SHP77 (cell line): ENCODE measurements around the gene CTNNA1.

ENCODE experiments used
- DNase-seq, 2 experiments: peaks; one replicate each; lab custom pipeline; 2025; lab: John Stamatoyannopoulos, UW

CTNNA1 gene

DNA sequence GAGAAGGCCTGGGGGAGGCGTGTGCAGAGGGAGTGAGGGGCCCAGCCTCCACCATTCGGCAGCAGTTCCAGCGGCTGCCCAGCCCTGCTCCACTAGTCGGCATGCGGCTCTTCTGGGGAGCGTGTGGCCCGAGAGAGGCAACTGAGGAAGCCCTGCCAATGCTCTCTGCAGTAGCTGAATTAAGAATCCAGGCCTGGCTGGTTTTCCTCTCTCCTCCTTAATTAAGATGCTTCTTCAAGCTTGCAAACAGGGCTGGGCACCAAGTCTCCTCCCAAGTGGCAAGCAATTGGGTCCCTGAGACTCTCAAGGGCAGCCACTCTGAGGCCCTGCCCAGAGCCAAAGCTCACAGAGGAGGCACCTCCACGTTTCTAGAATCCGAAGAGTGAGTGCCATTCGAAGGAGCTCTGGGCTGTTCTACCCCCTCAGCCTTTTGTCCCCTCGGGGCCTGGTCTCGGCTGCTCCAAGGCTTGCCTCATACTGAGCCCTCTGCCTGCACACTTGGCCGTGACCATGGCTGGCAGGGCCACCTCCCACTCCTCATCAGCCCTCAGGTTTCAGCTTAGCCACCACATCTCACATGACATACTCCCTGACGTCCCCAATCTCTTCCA, 197.3 kb downstream of the CTNNA1 start:
- peak in 1 of 2 experiments; percentile 75 for DNase-seq

DNA sequence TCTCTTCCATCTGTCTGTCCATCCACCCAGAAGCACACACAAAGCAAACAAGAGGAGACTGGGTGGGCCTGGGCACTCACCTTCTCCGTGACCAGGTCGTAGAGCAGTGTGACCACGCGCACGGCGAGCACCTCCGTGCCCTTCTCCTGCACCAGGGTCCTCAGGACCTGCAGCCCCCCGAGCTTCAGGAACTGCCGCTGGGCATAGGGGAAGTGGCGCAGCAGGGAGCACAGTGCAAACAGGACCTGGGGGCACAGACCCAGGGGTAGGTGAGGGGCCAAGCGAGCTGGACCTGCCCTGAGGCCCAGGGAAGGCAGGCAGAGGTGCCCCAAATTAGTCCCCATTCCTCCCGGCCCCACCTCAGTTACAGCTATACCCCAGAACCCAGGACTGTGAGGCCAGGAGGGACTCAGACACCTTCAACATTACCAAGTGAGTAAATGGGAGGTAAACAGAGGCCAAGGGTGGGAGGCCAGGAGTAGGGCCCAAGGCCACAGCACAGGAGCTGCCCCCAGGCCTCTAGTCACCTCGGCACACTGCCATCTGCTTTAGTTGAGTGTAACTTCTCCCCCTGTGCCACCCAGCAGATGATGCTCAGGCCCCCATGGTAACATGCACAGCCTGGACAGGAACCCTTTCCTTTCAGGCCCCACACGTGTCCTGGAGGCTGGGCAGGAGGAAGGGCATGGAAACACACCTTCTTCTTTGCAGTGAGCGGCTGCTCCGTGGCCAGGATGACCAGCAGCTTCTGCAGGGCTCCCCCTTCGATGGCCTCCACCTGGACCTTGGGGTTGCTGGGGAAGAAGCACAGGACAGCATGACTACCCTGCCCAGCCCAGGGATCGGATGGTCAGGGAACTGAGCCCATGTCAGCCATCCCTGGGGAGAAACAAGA, 198.1 kb downstream of the CTNNA1 start:
- peak; percentile 19 to 43 for DNase-seq

DNA sequence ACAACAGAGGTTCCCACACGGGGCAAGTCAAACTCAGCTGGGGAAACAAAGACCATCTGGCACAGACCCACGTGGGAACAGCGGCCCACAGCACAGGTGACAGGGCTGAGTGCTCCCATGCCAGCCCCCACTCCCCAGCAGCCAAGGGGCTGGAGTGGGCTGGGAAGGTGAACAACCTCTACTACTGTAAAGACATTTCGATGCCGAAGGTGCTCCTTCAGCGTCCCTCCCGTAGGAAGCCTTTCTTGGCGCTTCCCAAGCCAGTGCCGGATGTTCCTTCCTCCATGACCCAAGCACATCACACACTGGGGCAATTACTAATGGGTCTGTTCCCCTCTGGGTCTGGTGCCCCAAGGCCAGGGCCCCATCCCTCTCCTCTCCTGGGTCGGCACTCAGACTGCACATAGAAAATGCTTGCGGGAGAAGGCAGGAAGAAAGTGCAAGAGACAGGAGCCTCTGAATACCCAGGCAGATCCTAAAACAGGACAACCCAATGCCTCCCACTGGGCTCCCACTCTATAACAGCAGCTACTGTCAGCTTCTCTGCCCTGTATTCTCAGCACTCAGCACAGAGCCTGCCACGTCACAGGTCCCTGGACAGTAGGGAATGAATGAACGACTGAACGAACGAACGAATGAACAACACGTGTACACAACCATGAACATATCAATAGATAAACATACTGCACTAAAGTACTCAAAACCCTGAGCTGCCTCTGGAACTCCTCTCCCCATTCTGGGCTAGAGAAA, 198.9 kb downstream of the CTNNA1 start:
- peak in 1 of 2 experiments; percentile 16 for DNase-seq

DNA sequence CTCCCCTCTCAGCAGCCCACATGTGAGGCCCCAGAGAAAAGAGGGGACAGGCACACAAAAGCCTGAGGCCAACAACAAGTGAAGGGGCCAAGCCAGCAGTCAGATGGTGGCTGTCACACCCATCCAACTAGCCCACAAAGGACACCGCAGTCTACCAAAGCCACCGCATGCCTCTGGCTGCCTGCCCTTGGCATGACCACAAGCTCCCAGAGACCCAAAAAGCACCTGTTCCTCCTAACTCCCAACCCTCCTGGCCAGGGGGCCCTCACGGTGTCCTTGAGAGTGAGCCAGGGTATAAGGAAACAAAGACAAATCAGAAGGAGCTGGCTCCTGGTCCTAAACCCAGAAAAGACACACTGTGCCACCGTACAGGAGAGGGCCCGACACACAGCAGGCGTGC, 199.7 kb downstream of the CTNNA1 start:
- DNase-seq, result peak; percentile 49 to 65

DNA sequence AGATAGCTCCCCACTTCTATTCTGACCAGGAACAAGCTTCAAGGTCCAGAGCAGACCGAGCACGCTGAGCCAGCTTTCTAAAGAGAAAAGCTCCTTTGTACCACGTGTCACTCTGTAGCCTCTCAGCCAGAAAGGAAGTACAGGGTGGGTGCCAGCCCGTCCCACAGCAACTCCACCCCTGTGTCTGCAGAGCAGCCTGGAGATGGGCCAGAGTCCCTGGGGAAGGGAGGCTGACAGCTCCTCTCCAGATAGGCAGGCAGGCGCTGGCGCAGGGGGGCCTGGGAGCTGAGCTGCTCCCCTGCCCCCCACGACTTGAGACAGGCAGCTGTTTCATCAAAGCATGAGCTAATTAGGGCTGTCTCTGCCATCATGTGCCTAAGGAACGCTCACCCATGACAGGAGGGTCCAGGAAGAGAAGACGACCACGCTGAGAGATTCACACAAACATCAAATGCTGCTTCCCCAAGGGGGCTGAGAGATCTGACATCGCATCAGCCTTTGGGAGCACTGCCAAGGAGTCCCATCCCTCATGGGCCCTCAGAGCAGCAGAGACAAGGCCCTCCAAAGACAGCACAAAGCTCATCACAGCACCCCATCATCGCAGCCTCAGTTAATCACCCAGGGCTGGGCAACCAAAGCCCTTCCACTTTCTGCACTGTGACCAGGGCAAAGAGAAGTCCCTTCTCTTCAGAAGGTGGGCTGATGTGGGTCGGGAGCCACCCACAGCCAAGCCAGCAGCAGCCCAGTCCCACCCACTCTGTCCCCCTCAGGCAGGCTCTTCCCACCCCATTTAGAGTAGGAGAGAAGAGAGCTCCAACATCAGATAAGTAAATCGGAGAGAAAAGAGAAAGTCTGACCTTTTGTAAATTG, 200.4 kb downstream of the CTNNA1 start:
- DNase-seq, result peak; percentile 94 to 97

DNA sequence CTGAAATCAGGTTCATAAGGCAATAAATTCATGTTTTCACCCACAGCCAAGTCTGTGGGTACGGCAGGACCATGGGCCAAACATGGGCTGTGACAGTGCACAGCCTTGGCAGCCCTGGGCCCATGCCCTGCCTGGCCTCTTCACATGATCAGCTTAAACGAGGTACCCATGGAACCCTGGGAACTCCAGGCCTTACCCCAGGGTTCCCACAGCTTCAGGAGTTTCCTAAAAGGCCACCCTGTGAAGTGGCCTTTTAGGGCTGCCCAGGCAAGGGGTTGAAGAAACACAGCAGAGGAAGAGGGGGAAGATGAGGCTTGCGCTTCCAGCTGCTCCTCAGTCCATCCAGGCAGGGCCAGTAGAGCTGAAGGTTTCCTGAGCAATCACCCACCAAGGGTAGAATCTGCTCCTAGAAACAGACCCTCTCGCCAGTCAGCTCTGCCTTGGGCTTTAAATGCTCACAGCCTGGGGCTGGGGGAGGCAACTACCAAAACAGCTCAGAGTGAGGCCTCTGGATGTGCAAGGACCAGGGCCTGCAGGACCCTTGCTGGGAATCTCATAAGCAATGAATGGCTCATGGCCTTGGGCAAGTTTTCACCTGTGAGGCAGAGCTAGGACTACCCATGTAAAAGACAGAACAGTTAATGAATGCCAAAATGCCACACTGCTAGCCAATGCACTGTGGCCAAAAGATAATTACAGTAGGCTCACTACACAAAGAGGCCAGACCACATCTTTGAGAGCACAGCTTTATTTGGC, 201.2 kb downstream of the CTNNA1 start:
- peak in 1 of 2 experiments; percentile 60 for DNase-seq

DNA sequence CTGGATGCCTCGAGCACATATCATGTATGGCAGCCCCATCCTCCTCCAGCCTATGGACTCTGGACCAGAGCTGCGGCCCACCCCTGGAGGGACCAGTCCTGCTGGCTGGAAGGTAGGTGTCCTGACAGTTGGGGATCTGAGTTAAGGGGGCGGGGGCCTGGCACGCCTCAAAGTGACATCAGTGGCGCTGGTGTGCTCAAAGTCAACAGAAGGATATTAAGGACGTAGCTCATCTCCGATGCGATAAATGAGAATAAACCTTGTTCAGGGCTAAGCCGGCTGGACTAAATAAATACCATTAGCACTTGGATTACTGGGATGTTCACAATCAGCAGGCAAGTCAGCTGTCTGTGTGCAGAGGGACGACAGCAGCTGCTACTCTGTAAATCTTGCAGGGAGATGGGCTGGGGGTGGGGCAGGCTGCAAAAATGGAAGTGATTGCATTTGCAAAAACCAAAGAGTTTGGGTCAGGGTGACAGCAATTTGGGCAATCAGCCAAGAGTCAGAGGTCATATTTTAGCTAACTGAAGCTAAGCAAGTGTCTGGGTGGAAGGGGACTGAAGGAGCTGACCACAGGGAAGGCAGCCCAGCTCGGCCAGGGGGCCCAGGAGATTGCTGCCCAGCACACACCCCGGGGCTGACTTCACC, 201.9 kb downstream of the CTNNA1 start:
- DNase-seq, result peak; percentile 98

DNA sequence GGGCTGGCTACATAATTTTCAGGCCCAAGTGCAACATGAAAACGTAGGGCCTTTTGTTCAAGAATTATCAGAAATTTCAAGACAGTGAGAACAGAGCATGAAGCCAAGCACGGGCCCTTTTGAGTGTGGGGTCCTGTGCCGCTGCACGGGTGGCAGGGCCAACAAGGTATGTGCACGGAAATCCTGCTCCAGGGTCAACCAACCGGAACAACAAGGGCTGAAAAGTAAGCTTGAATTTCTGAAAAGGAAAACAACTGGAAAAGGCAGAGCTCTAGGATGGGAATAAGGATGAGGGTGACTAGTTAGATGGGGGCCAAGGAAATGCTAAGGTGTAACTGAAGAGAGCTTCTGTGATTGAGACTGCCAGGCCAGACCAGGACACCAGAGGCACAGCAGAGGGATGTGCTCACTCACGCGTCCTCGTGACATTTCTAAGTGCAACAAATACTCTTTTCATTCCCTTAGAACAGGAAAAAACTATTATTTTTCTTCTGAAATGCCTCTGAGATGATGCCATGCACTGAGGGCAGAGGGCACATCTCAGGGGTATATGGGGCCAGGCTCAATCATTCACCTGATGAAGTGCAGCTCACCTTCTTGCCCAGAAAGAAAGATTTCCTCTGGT, 202.6 kb downstream of the CTNNA1 start:
- DNase-seq, result no peak

DNA sequence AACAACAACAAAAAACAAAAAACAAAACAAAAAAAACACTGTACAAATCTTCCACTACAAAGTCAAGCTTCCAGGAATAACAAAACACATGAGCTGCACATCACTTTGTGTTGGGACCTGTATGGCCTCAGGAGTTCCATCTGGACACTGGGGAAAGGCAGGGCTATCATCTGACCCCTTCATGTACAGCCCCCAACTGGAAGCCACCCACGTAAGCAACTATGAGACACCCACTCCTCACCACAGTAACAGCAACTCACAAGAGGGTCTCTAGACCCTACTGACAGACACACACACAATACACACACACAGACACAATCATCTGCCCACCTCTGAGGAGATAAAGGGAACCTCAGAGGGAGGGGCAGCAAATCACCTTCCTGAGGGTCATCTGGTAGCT, 203.6 kb downstream of the CTNNA1 start:
- no peak for DNase-seq

DNA sequence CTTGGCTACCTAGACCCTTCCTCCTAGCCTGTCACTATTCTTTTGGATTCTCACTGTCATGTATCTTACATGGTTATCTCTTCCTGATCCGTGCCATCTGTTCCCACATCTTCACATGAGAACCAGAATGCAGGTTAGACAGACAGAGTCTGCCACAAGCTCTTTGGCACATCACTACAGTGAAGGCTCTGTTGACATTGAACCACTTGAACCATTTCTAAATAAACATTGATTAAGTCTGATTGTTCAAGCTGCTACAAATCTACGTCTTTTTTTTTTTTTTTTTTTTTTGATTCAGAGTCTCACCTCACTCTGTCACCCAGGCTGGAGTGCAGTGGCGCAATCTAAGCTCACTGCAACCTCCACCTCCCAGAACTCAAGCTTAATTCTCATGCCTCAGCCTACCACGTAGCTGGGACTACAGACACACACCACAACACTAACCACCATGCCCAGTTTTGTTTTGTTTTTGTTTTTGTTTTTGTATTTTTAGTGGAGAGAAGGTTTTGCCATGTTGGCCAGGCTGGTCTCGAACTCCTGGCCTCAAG, 207.0 kb downstream of the CTNNA1 start:
- DNase-seq, result peak; percentile 89 to 92

DNA sequence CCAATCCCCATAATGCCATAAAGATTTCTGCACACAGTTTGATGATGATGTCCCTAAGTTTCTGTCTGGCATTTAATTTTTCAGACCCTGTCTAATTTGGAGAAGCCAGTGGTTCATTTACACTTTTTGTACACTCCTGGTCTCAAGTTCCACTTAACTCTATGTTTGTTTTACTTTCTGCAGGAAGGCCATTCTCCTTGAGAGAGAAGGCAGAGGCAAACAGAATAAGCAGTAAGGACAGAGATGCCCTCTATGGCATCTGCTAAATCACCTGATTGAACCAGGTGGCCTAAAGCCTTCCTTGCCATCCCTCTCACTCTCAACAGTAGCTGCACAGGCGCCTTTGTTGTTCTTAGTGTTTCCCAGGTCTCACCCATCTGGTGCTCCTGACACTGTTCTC, 208.0 kb downstream of the CTNNA1 start:
- DNase-seq, result peak; percentile 32 to 39

DNA sequence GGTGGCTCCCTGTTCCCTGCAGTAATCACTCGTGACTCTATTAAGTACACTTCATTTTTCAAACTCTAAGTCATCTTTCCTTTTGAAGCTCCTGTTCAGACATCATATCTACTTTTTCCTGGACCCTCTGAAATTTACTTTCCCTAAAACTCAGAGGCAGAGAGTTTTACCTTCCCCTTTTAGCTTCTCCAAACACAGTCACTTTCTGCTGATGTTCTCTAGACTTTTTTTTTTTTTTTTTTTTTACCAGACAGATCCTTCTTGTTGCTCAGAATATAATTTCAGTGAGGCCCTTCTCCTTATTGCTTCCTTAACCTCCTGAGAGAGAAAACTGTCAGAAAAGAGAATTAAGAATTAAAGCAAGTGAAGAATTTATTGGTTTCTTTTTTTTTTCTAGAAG, 208.5 kb downstream of the CTNNA1 start:
- DNase-seq, result no peak

DNA sequence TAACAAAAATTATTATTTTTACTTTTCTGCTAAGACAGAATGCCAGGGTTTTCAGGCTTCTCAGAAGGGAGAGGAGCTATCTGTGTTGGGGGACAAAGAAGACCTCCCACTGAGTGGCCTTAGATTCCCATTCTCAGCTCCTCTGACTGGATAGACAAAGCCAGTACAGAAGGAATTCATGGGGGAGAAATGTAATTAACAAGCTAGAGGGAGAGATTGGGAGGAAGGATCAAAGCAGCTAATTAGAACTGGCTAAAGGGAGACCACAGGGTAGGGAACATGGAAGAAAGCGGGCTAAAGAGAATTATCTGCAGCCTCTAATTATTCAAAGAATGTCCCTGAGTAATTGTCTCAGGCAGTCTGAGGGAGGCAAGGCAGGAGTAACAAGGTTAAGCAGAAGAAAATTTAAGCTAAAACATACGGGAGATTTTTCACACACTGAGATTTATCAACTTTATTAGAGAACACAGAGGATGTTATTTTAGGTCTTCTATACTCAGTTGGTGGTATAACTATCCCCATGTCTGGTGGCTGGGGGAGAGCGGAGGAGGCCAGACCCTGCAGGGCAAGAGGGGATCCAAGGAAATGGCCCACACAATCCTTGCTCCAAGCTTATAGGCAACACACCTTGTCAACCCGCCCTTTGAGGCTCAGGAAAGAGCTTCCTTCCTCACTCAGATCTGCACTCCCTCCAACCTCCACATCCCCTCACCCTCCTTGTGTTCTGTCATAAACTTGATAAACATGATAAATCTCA, 209.6 kb downstream of the CTNNA1 start:
- DNase-seq, result no peak

DNA sequence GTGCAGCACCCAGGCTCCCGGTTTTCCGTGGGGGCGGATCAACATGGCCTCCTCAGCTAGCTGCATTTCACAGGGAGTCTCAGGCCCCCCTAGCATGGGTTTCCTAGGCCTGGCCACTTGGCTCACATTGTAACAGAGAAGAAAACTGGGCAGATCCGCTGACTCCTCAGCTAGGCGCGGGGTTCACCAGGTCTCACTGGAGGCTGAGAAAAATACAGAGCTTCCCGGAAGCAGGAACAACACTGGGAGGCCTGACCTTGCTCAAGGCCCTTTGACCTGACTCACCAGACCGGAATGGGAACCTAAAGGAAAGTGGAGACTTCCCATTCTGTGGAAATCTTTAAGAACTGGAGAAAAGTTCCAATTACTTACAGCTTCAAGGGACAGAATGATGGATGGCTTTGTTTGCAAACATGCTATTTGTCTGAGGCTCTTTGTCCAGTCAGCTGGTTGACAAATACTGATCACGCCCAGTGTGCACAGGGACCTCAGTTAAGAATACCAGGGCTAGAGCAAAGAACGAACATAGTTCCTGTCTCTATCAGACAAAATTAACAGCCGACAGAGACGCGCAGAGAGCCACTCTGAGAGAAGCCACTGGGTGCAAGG, 210.6 kb downstream of the CTNNA1 start:
- no peak for DNase-seq

DNA sequence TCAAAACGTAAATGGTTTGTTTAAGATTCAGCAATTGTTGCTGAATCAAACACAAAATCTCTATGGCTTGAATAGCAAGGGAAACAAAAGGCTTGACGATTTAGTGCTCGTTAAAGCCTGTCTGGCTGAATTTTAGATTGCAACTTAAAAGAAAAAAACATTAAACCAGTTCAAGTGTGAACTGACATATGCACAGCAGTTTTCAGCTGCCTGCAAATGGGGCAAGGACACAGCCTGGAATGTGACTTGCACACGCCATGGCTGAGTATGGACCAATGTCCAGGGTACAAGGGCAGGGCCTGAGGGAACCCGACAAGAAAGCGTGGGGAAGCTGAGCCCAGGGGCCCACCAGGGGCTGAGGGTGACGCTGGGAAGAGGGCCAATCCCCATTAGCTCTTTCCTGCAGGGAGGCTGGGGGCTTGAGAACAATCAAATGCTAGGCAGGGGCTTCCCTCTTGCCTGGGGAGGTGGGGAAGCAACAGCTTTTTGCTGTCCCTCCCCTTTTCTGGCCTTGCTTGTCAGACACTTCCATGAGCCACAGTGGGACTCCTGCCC, 211.5 kb downstream of the CTNNA1 start:
- no peak for DNase-seq

DNA sequence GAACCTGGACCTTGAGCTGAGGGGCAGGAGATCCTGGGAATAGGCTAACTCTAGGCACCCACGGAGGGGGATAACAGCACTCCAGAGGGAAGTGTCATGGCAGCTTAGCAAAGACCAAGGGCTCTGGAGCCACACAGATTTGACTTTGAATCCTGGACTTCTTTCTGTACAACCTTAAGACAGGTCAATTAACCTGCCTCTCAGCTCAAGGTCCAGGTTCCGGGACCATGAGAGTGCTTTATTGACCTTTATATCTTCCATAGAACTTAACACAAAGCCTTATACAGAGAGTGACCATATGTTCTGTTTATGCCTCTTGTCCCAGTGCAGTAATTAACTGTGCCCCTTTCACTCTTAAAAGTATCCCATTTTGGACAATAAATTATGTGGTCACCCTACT, 212.4 kb downstream of the CTNNA1 start:
- DNase-seq, result no peak

DNA sequence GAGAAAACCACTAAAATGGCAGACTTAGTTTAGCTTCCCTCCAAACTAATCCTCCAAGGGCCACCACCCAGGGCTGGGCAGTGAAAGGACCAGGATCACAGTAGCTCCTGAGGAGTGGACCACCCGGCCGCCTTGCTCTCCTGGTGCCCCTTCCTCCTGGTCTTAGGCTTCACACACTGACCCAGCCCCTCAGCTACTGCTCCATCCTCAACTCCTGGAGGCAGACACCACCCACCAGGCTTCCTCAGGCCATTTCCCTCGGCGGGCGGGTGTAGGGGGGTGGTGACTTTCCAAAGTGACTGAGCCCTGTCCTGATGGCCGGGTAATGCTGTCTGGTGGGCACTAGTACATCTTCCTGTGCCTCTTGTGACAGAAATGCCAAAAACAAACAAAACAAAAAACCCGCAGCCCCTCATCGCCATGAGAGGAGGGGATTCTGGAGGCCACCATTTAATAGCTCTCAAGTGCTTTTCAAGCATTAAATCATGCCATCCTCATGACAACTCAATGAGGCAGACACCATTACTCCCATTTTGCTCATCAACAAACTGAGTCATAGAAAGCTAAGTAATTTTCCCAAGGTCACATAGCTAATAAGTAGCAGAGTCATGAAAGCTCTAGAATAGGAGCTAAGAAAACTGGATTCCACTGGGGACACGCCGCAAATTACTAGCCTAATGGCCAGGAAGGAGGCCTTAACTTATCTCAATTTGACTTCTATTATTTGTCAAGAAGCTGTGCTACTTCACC, 213.2 kb downstream of the CTNNA1 start:
- no peak for DNase-seq
